ENCODE data around the gene RUFY3. TPM values are rescaled to one million over a fixed set of nuclear protein-coding genes. Genes with fewer than 3 reads are reported as not detected.

The RUFY3 gene, protein sequence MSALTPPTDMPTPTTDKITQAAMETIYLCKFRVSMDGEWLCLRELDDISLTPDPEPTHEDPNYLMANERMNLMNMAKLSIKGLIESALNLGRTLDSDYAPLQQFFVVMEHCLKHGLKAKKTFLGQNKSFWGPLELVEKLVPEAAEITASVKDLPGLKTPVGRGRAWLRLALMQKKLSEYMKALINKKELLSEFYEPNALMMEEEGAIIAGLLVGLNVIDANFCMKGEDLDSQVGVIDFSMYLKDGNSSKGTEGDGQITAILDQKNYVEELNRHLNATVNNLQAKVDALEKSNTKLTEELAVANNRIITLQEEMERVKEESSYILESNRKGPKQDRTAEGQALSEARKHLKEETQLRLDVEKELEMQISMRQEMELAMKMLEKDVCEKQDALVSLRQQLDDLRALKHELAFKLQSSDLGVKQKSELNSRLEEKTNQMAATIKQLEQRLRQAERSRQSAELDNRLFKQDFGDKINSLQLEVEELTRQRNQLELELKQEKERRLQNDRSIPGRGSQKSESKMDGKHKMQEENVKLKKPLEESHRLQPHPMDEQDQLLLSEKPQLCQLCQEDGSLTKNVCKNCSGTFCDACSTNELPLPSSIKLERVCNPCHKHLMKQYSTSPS
- total RNA-seq (10 to 100 TPM; 36.2 TPM), polyA plus RNA-seq (1 to 10 TPM; 3.3 to 9.2 TPM)

DNA sequence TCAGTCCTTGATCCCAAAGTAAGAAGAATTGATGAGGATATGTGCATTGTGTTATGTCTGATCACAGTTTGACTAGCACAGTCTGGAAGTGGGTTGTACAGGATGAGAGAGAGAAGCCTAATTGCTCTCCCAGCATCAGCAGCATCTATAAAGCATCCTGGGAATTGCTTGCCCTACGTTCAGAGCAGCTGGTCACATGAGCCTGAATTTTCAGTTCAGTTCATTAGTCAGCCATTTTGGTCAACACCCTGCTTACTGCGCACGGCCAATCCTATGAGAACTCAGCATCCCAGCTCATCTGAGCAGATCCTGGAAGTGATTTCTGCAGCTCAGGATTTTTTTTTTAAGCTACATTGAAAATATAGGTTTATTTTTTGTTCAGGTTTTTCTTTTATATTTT lies at the start of gene RUFY3:
Gene RUFY3, plus strand, starts transcription at position 218 of the 400 bp plus-strand sequence. CDS start 610 bp downstream, outside the sequence.
- no peaks in the 10 kb centered on the region for H3K27me3 Mint-ChIP-seq
- CTCF ChIA-PET (ENCODE audit: partially characterized antibody) = interaction anchor here (0.7 to 5.9 kb wide), 7 partner anchors 9 to 349 kb away, joined by 3 to 74 read pairs (median 6); no protein-coding TSS in a partner anchor
- peak within 1 kb of the TSS; percentile 20 to 72 (median 54) for H3K4me3 Mint-ChIP-seq

DNA sequence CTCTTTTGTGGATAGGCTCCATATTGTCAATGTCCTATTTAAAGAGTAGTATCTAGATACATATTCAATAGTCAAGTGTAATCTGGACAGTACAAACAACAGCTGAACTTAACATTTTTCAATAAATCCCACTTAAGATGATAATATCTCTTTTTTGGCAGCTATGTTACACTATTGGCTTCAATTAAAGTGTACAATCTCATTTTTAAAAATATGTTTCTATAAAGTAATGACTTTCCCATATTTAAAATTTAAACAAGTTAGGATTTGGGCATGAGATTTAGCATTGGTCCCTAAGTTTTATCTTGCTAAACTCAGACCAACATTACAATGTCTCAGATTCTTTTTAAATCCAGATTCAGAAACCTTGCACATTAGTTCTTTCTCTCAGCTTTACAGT lies 47.6 kb upstream of the RUFY3 start:
- POLR2A ChIA-PET (ENCODE audit: partially characterized antibody) = no interaction called here

More for the DNA sequence above, at the start of gene RUFY3:
- Mint-ChIP-seq H3K4me1 (peaks cover 14 to 20% (median 15%) of the 10 kb centered on the region in 4 donors), H3K9me3 (no peaks in the 10 kb centered on the region), H3K27ac (peak within 1 kb of the TSS; percentile 67 to 86 (median 76)), H3K36me3 (no peaks in the 10 kb centered on the region)
- H3K27ac ChIP-seq (ENCODE audit: low read depth, low read length) = no peak within 1 kb of the TSS
- POLR2A ChIA-PET (ENCODE audit: partially characterized antibody) = interaction anchor here (0.6 to 4.2 kb wide), 5 partner anchors 13 to 118 kb away, joined by 3 to 31 read pairs (median 7); partner anchors contain the start of gene GRSF1
- no peaks in the 10 kb centered on the region for H3K9me3 ChIP-seq (ENCODE audit: control insufficient read depth in 1 of 2, low read length in 2 of 2)
- no peak for DNase-seq
- intact Hi-C loops (cut with micrococcal nuclease) = loop anchor here (2.0 kb wide), 1 partner anchor 17 kb away; no protein-coding TSS in a partner anchor
- no peaks in the 10 kb centered on the region for H3K27me3 ChIP-seq (ENCODE audit: insufficient read depth, low read length)
- H3K4me3 ChIP-seq (ENCODE audit: low read length in 2 of 2) = no peak within 1 kb of the TSS
- peaks cover 17% of the 10 kb centered on the region for H3K4me1 ChIP-seq (ENCODE audit: insufficient read depth, low read length)
- H3K36me3 ChIP-seq (ENCODE audit: insufficient read depth, low read length) = no peaks in the 10 kb centered on the region

DNA sequence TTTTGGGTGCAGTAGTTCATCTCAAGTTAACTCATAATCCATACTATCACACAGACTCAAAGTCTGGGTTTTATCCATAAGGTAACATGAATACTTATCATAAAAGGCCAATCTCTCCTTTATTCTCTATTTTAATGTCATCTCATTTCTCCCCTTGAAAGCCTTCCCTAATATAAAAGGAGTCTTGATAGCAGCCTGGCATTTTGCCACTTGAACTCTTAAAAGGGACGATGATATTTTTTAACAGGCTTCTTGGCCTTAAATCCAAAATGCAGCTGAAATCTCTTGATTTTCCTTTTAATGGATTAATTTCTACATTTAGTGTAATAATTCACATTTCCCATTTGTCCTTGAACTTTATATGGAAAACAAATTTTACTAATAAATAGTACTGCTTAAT lies 47.0 kb upstream of the RUFY3 start:
- Histone ChIP-seq H3K27ac (ENCODE audit: low read depth, low read length) (no peak overlapping the region), H3K27me3 (ENCODE audit: insufficient read depth, low read length) (no peaks in the 10 kb centered on the region), H3K9me3 (ENCODE audit: control insufficient read depth in 1 of 2, low read length in 2 of 2) (no peaks in the 10 kb centered on the region), H3K36me3 (ENCODE audit: insufficient read depth, low read length) (no peaks in the 10 kb centered on the region), H3K4me1 (ENCODE audit: insufficient read depth, low read length) (peaks cover 17% of the 10 kb centered on the region), H3K4me3 (ENCODE audit: low read length in 2 of 2) (no peak overlapping the region)
- peaks cover 5 to 22% (median 8%) of the 10 kb centered on the region in 4 donors for H3K4me1 Mint-ChIP-seq
- ChIA-PET CTCF (ENCODE audit: partially characterized antibody) (no interaction called here), POLR2A (ENCODE audit: partially characterized antibody) (no interaction called here)
- H3K4me3 Mint-ChIP-seq = no peak overlapping the region
- intact Hi-C loops (cut with micrococcal nuclease) = no loop called here
- peaks cover 6 to 12% of the 10 kb centered on the region in 2 donors for H3K27me3 Mint-ChIP-seq
- peaks cover 0 to 5% (median 0%) of the 10 kb centered on the region in 8 donors for H3K9me3 Mint-ChIP-seq
- no peak overlapping the region for H3K27ac Mint-ChIP-seq
- DNase-seq = no peak
- H3K36me3 Mint-ChIP-seq = no peaks in the 10 kb centered on the region

More for the DNA sequence above, 47.6 kb upstream of the RUFY3 start:
- Histone ChIP-seq H3K27me3 (ENCODE audit: insufficient read depth, low read length) (no peaks in the 10 kb centered on the region), H3K27ac (ENCODE audit: low read depth, low read length) (no peak overlapping the region), H3K9me3 (ENCODE audit: control insufficient read depth in 1 of 2, low read length in 2 of 2) (no peaks in the 10 kb centered on the region), H3K4me3 (ENCODE audit: low read length in 2 of 2) (no peak overlapping the region), H3K4me1 (ENCODE audit: insufficient read depth, low read length) (peaks cover 17% of the 10 kb centered on the region), H3K36me3 (ENCODE audit: insufficient read depth, low read length) (no peaks in the 10 kb centered on the region)
- no peak for DNase-seq
- Mint-ChIP-seq H3K27me3 (peaks cover 6 to 12% of the 10 kb centered on the region in 2 donors), H3K9me3 (peaks cover 0 to 5% (median 0%) of the 10 kb centered on the region in 8 donors), H3K4me3 (no peak overlapping the region), H3K36me3 (no peaks in the 10 kb centered on the region), H3K4me1 (peaks cover 5 to 22% (median 7%) of the 10 kb centered on the region in 4 donors), H3K27ac (no peak overlapping the region)
- CTCF ChIA-PET (ENCODE audit: partially characterized antibody) = no interaction called here
- intact Hi-C loops (cut with micrococcal nuclease) = no loop called here

DNA sequence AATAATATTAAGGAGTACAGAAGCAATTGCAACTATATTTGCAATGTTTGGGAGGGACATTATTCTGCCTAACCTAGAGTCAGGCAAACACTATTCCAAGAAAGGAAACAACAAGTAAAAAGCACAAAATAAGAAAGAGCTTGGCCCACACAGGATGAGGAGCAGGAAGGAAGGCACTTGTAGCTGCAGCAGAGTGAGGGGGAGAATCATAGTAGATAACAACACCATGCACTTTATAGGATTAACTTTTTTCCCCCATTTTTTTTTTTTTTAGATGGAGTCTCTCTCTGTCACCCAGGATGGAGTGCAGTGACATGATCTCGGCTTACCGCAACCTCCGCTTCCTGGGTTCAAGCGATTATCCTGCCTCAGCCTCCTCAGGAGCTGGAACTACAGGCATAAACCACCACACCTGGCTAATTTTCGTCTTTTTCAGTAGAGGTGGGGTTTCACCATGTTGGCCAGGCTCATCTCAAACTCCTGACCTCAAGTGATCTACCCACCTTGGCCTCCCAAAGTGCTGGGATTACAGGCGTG lies 45.1 kb upstream of the RUFY3 start:
- no peak for DNase-seq
- Histone ChIP-seq H3K36me3 (ENCODE audit: insufficient read depth, low read length) (no peaks in the 10 kb centered on the region), H3K27me3 (ENCODE audit: insufficient read depth, low read length) (no peaks in the 10 kb centered on the region), H3K4me3 (ENCODE audit: low read length in 2 of 2) (no peak overlapping the region), H3K27ac (ENCODE audit: low read depth, low read length) (no peak overlapping the region), H3K4me1 (ENCODE audit: insufficient read depth, low read length) (peaks cover 17% of the 10 kb centered on the region), H3K9me3 (ENCODE audit: control insufficient read depth in 1 of 2, low read length in 2 of 2) (no peaks in the 10 kb centered on the region)
- intact Hi-C loops (cut with micrococcal nuclease) = no loop called here
- POLR2A ChIA-PET (ENCODE audit: partially characterized antibody) = interaction anchor here (1.1 to 1.3 kb wide), 2 partner anchors 11 to 58 kb away, joined by 4 to 5 read pairs; no protein-coding TSS in a partner anchor
- CTCF ChIA-PET (ENCODE audit: partially characterized antibody) = interaction anchor here (1.0 to 1.6 kb wide), 3 partner anchors 11 to 59 kb away, joined by 3 to 7 read pairs (median 3); no protein-coding TSS in a partner anchor
- Mint-ChIP-seq H3K27me3 (peaks cover 3 to 5% of the 10 kb centered on the region in 2 donors), H3K27ac (peak overlapping the region in 3 of 7 donors; percentile 44 to 77 (median 45)), H3K4me3 (peak overlapping the region in 1 of 8 donors; percentile 52), H3K9me3 (peaks cover 0 to 2% (median 0%) of the 10 kb centered on the region in 8 donors), H3K36me3 (no peaks in the 10 kb centered on the region), H3K4me1 (peaks cover 5 to 22% (median 8%) of the 10 kb centered on the region in 4 donors)

- H3K36me3 ChIP-seq (ENCODE audit: insufficient read depth, low read length) = no peaks in the 10 kb centered on the region
- H3K4me3 ChIP-seq (ENCODE audit: low read length in 2 of 2) = no peak overlapping the region
- no peak overlapping the region for H3K27ac ChIP-seq (ENCODE audit: low read depth, low read length)
- Mint-ChIP-seq H3K9me3 (peaks cover 0 to 2% (median 0%) of the 10 kb centered on the region in 8 donors), H3K27me3 (peaks cover 3 to 5% of the 10 kb centered on the region in 2 donors), H3K36me3 (no peaks in the 10 kb centered on the region), H3K4me3 (peak overlapping the region in 4 of 8 donors; percentile 0 to 60 (median 20)), H3K27ac (peak overlapping the region in 4 of 7 donors; percentile 7 to 51 (median 16)), H3K4me1 (peaks cover 5 to 22% (median 9%) of the 10 kb centered on the region in 4 donors)
- ChIA-PET POLR2A (ENCODE audit: partially characterized antibody) (interaction anchor here (1.1 kb wide), 1 partner anchor 9 kb away, joined by 3 read pairs; no protein-coding TSS in a partner anchor), CTCF (ENCODE audit: partially characterized antibody) (interaction anchor here (0.9 kb wide), 1 partner anchor 27 kb away, joined by 3 read pairs; no protein-coding TSS in a partner anchor)
- intact Hi-C loops (cut with micrococcal nuclease) = no loop called here
- DNase-seq = no peak
- peaks cover 17% of the 10 kb centered on the region for H3K4me1 ChIP-seq (ENCODE audit: insufficient read depth, low read length)
- H3K9me3 ChIP-seq (ENCODE audit: control insufficient read depth in 1 of 2, low read length in 2 of 2) = no peaks in the 10 kb centered on the region
- H3K27me3 ChIP-seq (ENCODE audit: insufficient read depth, low read length) = no peaks in the 10 kb centered on the region
Measured at GRCh38 chr4:70678383-70678999, 43.3 kb upstream of the RUFY3 start.

DNA sequence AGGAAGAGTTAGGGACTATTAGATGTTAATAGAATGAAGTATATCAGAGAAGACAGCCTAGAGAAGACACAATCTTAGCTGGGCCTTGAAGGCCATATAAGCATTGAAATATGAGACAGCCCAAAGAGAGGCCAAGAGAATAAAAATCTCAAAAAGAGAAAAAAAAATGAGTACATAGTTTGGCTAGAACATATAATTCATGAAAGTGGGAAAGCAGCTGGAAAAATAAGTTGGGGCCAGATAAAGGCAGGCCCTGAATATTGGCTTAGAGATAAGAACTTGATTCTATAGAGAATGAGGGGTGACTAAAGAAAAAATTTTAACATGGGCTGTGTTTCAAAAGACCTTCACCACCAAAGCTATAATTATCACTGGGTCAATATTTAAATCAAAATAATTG lies 40.8 kb upstream of the RUFY3 start:
- no peaks in the 10 kb centered on the region for H3K36me3 ChIP-seq (ENCODE audit: insufficient read depth, low read length)
- no peaks in the 10 kb centered on the region for H3K9me3 ChIP-seq (ENCODE audit: control insufficient read depth in 1 of 2, low read length in 2 of 2)
- POLR2A ChIA-PET (ENCODE audit: partially characterized antibody) = no interaction called here
- Mint-ChIP-seq H3K4me3 (no peak overlapping the region), H3K27me3 (peaks cover 1 to 3% of the 10 kb centered on the region in 2 donors), H3K36me3 (no peaks in the 10 kb centered on the region), H3K4me1 (peaks cover 5 to 22% (median 9%) of the 10 kb centered on the region in 4 donors), H3K27ac (no peak overlapping the region), H3K9me3 (peaks cover 0 to 2% (median 0%) of the 10 kb centered on the region in 8 donors)
- intact Hi-C loops (cut with micrococcal nuclease) = no loop called here
- peaks cover 17% of the 10 kb centered on the region for H3K4me1 ChIP-seq (ENCODE audit: insufficient read depth, low read length)
- H3K27me3 ChIP-seq (ENCODE audit: insufficient read depth, low read length) = no peaks in the 10 kb centered on the region
- no peak for DNase-seq
- no peak overlapping the region for H3K27ac ChIP-seq (ENCODE audit: low read depth, low read length)
- no peak overlapping the region for H3K4me3 ChIP-seq (ENCODE audit: low read length in 2 of 2)
- CTCF ChIA-PET (ENCODE audit: partially characterized antibody) = interaction anchor here (1.4 to 1.8 kb wide), 3 partner anchors 8 to 329 kb away, joined by 3 to 6 read pairs (median 3); partner anchors contain the start of gene UTP3
